Keratinocyte (primary cell): ENCODE measurements around the gene ADO.

Experiments
- CTCF ChIP-seq, 3 experiments: IDR thresholded peaks in 1 of 3; conservative IDR thresholded peaks in 1 of 3; optimal IDR thresholded peaks in 1 of 3; 2 replicates in 2 of 3; 3 replicates in 1 of 3; pipeline versions ENCODE3 to v1.5.1; 2011; ENCODE audit warnings: low read length in 3 of 3, mild to moderate bottlenecking in 3 of 3, moderate library complexity in 2 of 3, control low read depth in 1 of 3, inconsistent platforms in 1 of 3; ENCODE audit not compliant: insufficient read depth in 2 of 3; ENCODE audit errors: extremely low read depth in 1 of 3
- EZH2 ChIP-seq: IDR thresholded peaks from one replicate; pipeline ENCODE4 v1.6.1; 2012; ENCODE audit warnings: inconsistent platforms, mild to moderate bottlenecking, low read length, moderate library complexity

GRCh38 chr10:62816076-62816330 lies 11.5 kb downstream of the ADO start:
- TF ChIP-seq CTCF (optimal IDR thresholded peaks at IDR 0.05 in 1 of 3, IDR thresholded peaks at IDR 0.05 in 1 of 3, conservative IDR thresholded peaks at IDR 0.05 in 1 of 3; ENCODE audit: extremely low read depth in 1 of 3, insufficient read depth in 2 of 3, low read length in 3 of 3) (no peak), EZH2 (no peak)
